HepG2 (cell line): ENCODE results near the gene FAHD1. TPM values are rescaled to one million over a fixed set of nuclear protein-coding genes. Genes with fewer than 3 reads are reported as not detected.

Experiments
- CTCF ChIP-seq: sonication (generic); formaldehyde crosslinking; IDR thresholded peaks from 2 replicates; pipeline ENCODE4 v1.5.0; 2020; ENCODE audit warnings: mild to moderate bottlenecking, missing genetic modification reagents, moderate library complexity
- ZBED4 ChIP-seq: sonication (generic); formaldehyde crosslinking; IDR thresholded peaks from 2 replicates; pipeline ENCODE4 v1.4.0; 2020; ENCODE audit warnings: missing genetic modification reagents, borderline replicate concordance
- ZNF414 ChIP-seq: sonication (generic); formaldehyde crosslinking; IDR thresholded peaks from 2 replicates; pipeline ENCODE4 v1.5.0; 2020; ENCODE audit warnings: missing genetic modification reagents
- ZNF431 ChIP-seq: sonication (generic); formaldehyde crosslinking; IDR thresholded peaks from 2 replicates; pipeline ENCODE4 v1.9.0; 2022; ENCODE audit warnings: missing genetic modification reagents, low read depth, mild to moderate bottlenecking, borderline replicate concordance
- polyA plus RNA-seq, 8 experiments: library from polyadenylated mRNA; depleted of rRNA in 3 of 8; stranded (reverse) in 7 of 8; unstranded in 1 of 8; fragments of >200 nt; fragmentation: Illumina TruSeq in 4 of 8; extraction: Trizol in 4 of 8; gene quantifications; 2 replicates each; pipeline versions ENCODE4 v1.2.1 to v1.2.3, GENCODE V29; 2011 to 2016; ENCODE audit warnings: low read depth in 4 of 8, missing spikeins in 1 of 8, mixed read lengths in 1 of 8; ENCODE audit not compliant: insufficient read depth in 1 of 8
- total RNA-seq, 5 experiments: library from RNA; depleted of rRNA; stranded (reverse); fragments of >200 nt; fragmentation: Illumina TruSeq; extraction: Trizol; gene quantifications; 2 replicates each; pipeline ENCODE4 v1.2.3, GENCODE V29; 2016; ENCODE audit warnings: low read depth in 1 of 5

Gene FAHD1
- total and polyA plus RNA-seq, 2 of the 13 experiments (the other 11 are each of a cell fraction or from before 2014, with no cell fraction given): 39.0 to 45.3 TPM

- TF ChIP-seq ZBED4 (CRISPR knock-in tag) (0 out of 2 replicates have a peak, but pooled peaks have one; percentile 25), CTCF (CRISPR knock-in tag) (peak; percentile 25; the same call in 1 of the 2 replicates), ZNF414 (CRISPR knock-in tag) (no peak), ZNF431 (CRISPR knock-in tag) (no peak)
- TF ChIP-seq, all 625 proteins: peak for 11
These were observed 33.3 kb upstream of the FAHD1 start, which contains the start of gene IGFALS (continued) for GRCh38 chr16:1793578-1794220.
